Stimulated activated naive CD8-positive, alpha-beta T cell treated with anti-CD3 and anti-CD28 coated beads, Interleukin-15, Interleukin-2, amounts not matched to agents 100 ng/mL and 50 ng/mL, for 24 hours (primary cell): ENCODE measurements around the gene TNRC18.
"Not testable (repeated sequence)": the region's sequence is repeated elsewhere in the genome, so short reads cannot be mapped to it uniquely, and the experiment has no call there.

Experiments
- H3K27ac Mint-ChIP-seq: one replicate; pipeline ENCODE4 v1.8.0; 2021; ENCODE audit warnings: mild to moderate bottlenecking, mixed read lengths
- H3K27me3 Mint-ChIP-seq: one replicate; pipeline ENCODE4 v1.8.0; 2021; ENCODE audit warnings: mixed read lengths
- H3K36me3 Mint-ChIP-seq: one replicate; pipeline ENCODE4 v1.8.0; 2021; ENCODE audit warnings: low read depth, mixed read lengths
- H3K4me1 Mint-ChIP-seq: one replicate; pipeline ENCODE4 v1.8.0; 2021; ENCODE audit warnings: low read depth, mixed read lengths
- H3K4me3 Mint-ChIP-seq: one replicate; pipeline ENCODE4 v1.8.0; 2021; ENCODE audit warnings: mild to moderate bottlenecking, mixed read lengths
- H3K9me3 Mint-ChIP-seq: one replicate; pipeline ENCODE4 v1.8.0; 2021; ENCODE audit warnings: mixed read lengths

The TNRC18 gene

GRCh38 chr7:5423306-5423975 lies at the start of gene TNRC18:
Gene TNRC18, minus strand, starts transcription at chr7:5423834. Its CDS starts 2,588 bp downstream, at chr7:5421246.
- H3K4me1 Mint-ChIP-seq, result peaks cover 55% of the 10 kb centered on the region
- H3K9me3 Mint-ChIP-seq, result no peaks in the 10 kb centered on the region
- H3K27me3 Mint-ChIP-seq, result peaks cover 68% of the 10 kb centered on the region
- H3K27ac Mint-ChIP-seq, result peak within 1 kb of the TSS; percentile 49
- H3K4me3 Mint-ChIP-seq, result peak within 1 kb of the TSS; percentile 77
- no peaks in the 10 kb centered on the region for H3K36me3 Mint-ChIP-seq

GRCh38 chr7:5472432-5473315 lies 49.0 kb upstream of the TNRC18 start:
- H3K27ac Mint-ChIP-seq, result no peak overlapping the region
- no peaks in the 10 kb centered on the region for H3K36me3 Mint-ChIP-seq
- no peaks in the 10 kb centered on the region for H3K9me3 Mint-ChIP-seq
- no peak overlapping the region for H3K4me3 Mint-ChIP-seq
- H3K4me1 Mint-ChIP-seq, result peaks cover 3% of the 10 kb centered on the region
- no peaks in the 10 kb centered on the region for H3K27me3 Mint-ChIP-seq

- H3K27me3 Mint-ChIP-seq, H3K27ac Mint-ChIP-seq, H3K9me3 Mint-ChIP-seq, H3K4me1 Mint-ChIP-seq, H3K4me3 Mint-ChIP-seq, H3K36me3 Mint-ChIP-seq: not testable (repeated sequence)
Observed at GRCh38 chr7:5471623-5472022, 48.0 kb upstream of the TNRC18 start.

- Mint-ChIP-seq H3K4me3 (no peak overlapping the region), H3K9me3 (no peaks in the 10 kb centered on the region), H3K4me1 (no peaks in the 10 kb centered on the region), H3K27me3 (no peaks in the 10 kb centered on the region), H3K36me3 (no peaks in the 10 kb centered on the region), H3K27ac (no peak overlapping the region)
Observed at GRCh38 chr7:5470816-5471215, 47.2 kb upstream of the TNRC18 start.

- no peaks in the 10 kb centered on the region for H3K9me3 Mint-ChIP-seq
- H3K4me1 Mint-ChIP-seq, result no peaks in the 10 kb centered on the region
- H3K27ac Mint-ChIP-seq, result no peak overlapping the region
- no peak overlapping the region for H3K4me3 Mint-ChIP-seq
- no peaks in the 10 kb centered on the region for H3K36me3 Mint-ChIP-seq
- H3K27me3 Mint-ChIP-seq, result no peaks in the 10 kb centered on the region
Observed at GRCh38 chr7:5470167-5470532, 46.5 kb upstream of the TNRC18 start.

- Mint-ChIP-seq H3K36me3 (no peaks in the 10 kb centered on the region), H3K4me3 (no peak overlapping the region), H3K27me3 (no peaks in the 10 kb centered on the region), H3K9me3 (no peaks in the 10 kb centered on the region), H3K4me1 (no peaks in the 10 kb centered on the region), H3K27ac (no peak overlapping the region)
Observed at GRCh38 chr7:5469375-5470166, 45.9 kb upstream of the TNRC18 start.

- no peak overlapping the region for H3K27ac Mint-ChIP-seq
- no peak overlapping the region for H3K4me3 Mint-ChIP-seq
Observed at GRCh38 chr7:5467645-5468044, 44.0 kb upstream of the TNRC18 start.

GRCh38 chr7:5466551-5466950 lies 42.9 kb upstream of the TNRC18 start:
- Mint-ChIP-seq H3K36me3 (no peaks in the 10 kb centered on the region), H3K9me3 (no peaks in the 10 kb centered on the region), H3K4me3 (no peak overlapping the region), H3K4me1 (peaks cover 4% of the 10 kb centered on the region), H3K27me3 (no peaks in the 10 kb centered on the region), H3K27ac (no peak overlapping the region)

More at GRCh38 chr7:5467645-5468044, 44.0 kb upstream of the TNRC18 start:
- no peaks in the 10 kb centered on the region for H3K4me1 Mint-ChIP-seq
- no peaks in the 10 kb centered on the region for H3K36me3 Mint-ChIP-seq
- H3K27me3 Mint-ChIP-seq, result no peaks in the 10 kb centered on the region
- no peaks in the 10 kb centered on the region for H3K9me3 Mint-ChIP-seq

GRCh38 chr7:5463031-5463430 lies 39.4 kb upstream of the TNRC18 start:
- Mint-ChIP-seq H3K27ac (no peak overlapping the region), H3K9me3 (no peaks in the 10 kb centered on the region), H3K36me3 (no peaks in the 10 kb centered on the region), H3K4me3 (no peak overlapping the region), H3K4me1 (peaks cover 4% of the 10 kb centered on the region), H3K27me3 (no peaks in the 10 kb centered on the region)

GRCh38 chr7:5462216-5462615 lies 38.6 kb upstream of the TNRC18 start:
- peaks cover 4% of the 10 kb centered on the region for H3K4me1 Mint-ChIP-seq
- no peak overlapping the region for H3K27ac Mint-ChIP-seq
- no peak overlapping the region for H3K4me3 Mint-ChIP-seq

GRCh38 chr7:5458921-5459480 lies 35.4 kb upstream of the TNRC18 start:
- Mint-ChIP-seq H3K4me1 (peaks cover 4% of the 10 kb centered on the region), H3K9me3 (no peaks in the 10 kb centered on the region), H3K36me3 (no peaks in the 10 kb centered on the region), H3K27ac (no peak overlapping the region), H3K4me3 (no peak overlapping the region), H3K27me3 (no peaks in the 10 kb centered on the region)

More at GRCh38 chr7:5462216-5462615, 38.6 kb upstream of the TNRC18 start:
- Mint-ChIP-seq H3K27me3 (no peaks in the 10 kb centered on the region), H3K36me3 (no peaks in the 10 kb centered on the region), H3K9me3 (no peaks in the 10 kb centered on the region)

GRCh38 chr7:5457245-5457735 lies 33.7 kb upstream of the TNRC18 start:
- Mint-ChIP-seq H3K4me1 (peaks cover 3% of the 10 kb centered on the region), H3K9me3 (no peaks in the 10 kb centered on the region), H3K36me3 (no peaks in the 10 kb centered on the region), H3K27ac (no peak overlapping the region), H3K27me3 (no peaks in the 10 kb centered on the region), H3K4me3 (no peak overlapping the region)

GRCh38 chr7:5456409-5456808 lies 32.8 kb upstream of the TNRC18 start:
- Mint-ChIP-seq H3K27me3 (no peaks in the 10 kb centered on the region), H3K27ac (no peak overlapping the region), H3K4me3 (no peak overlapping the region), H3K4me1 (no peaks in the 10 kb centered on the region), H3K9me3 (no peaks in the 10 kb centered on the region), H3K36me3 (no peaks in the 10 kb centered on the region)

GRCh38 chr7:5455581-5456219 lies 32.1 kb upstream of the TNRC18 start:
- Mint-ChIP-seq H3K27me3 (no peaks in the 10 kb centered on the region), H3K27ac (no peak overlapping the region), H3K4me3 (no peak overlapping the region), H3K36me3 (no peaks in the 10 kb centered on the region), H3K4me1 (no peaks in the 10 kb centered on the region), H3K9me3 (no peaks in the 10 kb centered on the region)
